Activated CD4-positive, CD25-positive, alpha-beta regulatory T cell treated with anti-CD3 and anti-CD28 coated beads, Interleukin-2, amount 50 U/mL, for 16 hours (primary cell): ENCODE results near the gene CLASP1.
"Not testable (repeated sequence)": the region's sequence is repeated elsewhere in the genome, so short reads cannot be mapped to it uniquely, and the experiment has no call there.

Experiments
- DNase-seq: peaks from one replicate; pipeline ENCODE4 v3.0.0-alpha.2; 2020; ENCODE audit warnings: low read depth, low spot score

CLASP1 gene

DNA sequence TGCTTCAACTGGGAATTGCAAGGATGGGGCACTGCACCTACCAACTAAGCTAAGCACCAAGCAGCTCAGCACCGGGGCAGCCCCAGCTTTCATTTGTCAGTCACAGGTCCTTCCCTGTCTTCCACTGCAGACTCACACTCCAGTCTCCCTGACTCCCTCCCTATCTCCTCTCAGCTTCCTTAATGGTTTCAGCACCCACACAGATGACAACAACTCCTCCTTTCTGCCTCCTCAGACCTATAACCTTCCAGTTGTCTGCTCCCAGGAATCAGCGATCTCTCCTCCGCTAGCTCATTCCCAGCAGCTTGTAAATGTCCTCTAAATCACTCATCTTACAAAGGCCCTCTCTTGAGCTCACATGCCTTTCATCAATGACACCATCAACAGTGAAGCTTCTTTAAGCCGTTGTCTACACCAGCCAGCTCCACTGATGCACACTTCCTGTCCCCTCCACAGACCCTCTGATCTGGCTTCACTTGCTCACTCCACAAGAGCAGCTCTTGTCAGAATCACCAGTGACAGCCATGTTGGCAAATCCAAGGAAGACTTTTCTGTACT lies 32.1 kb downstream of the CLASP1 start:
- DNase-seq, result no peak

DNA sequence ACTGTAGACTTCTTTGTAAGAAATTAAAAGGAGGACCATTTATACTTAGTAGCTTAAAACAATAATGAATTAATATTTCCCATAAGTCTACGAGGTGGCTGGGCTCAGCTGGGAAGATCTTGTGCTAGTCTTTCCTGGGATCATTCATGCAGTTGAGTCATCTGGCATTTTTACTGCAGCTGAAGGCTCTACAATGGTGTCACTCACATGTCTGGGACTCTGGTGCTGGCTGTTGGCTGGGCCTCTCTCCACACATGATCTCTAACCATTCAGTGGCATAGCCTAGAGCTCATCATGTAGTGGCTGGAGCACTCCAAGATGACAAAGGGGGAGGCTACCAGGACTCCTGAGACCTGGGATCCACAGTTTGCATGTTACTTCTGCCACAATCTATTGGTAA lies 35.5 kb downstream of the CLASP1 start:
- no peak for DNase-seq

DNA sequence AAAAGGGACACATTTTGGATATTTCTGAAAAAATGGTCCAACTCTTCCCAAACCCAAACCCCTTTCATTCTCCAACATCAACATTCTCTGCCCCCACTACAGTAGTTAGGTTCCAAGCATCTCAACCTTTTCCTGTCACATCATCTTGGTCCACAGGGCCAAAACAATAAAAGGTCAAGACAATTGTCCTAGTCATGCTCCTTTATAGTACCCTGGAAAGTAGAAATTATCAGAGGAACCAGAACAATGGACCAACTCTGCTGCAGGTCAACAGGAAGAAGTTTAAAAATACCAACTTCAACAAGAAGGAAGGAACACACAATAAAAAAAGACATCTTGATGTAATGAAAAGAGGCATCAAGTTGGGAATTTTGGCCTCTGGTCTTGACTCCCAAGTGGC lies 36.1 kb downstream of the CLASP1 start:
- no peak for DNase-seq

DNA sequence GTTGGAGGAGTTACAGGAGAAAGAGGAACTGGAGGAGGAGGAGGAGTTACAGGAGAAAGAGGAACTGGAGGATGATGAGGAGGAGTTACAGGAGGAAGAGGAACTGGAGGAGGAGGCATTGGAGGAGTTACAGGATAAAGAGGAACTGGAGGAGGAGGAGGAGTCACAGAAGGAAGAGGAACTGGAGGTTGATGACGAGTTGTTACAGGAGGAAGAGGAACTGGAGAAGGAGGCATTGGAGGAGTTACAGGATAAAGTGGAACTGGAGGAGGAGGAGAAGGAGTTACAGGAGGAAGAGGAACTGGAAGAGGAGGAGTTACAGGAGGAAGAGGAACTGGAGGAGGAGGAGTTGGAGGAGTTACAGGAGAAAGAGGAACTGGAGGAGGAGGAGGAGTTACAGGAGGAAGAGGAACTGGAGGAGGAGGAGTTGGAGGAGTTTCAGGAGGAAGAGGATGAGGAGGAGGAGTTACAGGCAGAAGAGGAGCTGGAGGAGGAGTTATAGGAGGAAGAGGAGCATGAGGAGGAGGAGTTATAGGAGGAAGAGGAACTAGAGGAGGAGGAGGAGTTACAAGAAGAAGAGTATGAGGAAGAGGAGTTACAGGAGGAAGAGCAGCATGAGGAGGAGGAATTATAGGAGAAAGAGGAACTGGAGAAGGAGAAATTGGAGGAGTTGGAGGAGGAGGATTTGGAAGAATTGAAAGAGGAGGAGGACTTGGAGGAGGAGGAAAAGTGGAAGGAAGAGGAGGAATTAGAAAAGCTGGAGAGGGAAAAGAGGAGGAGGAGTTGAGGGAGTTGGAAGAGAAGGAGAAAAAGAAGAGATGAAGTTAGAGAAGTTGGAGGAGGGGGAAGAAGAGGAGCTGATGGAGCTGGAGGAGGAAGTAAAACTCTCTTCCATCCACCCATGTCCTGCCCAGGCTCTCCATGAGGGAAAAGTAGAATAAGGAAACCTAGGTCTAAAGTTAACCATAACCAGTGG lies 37.2 kb downstream of the CLASP1 start:
- no peak for DNase-seq

DNA sequence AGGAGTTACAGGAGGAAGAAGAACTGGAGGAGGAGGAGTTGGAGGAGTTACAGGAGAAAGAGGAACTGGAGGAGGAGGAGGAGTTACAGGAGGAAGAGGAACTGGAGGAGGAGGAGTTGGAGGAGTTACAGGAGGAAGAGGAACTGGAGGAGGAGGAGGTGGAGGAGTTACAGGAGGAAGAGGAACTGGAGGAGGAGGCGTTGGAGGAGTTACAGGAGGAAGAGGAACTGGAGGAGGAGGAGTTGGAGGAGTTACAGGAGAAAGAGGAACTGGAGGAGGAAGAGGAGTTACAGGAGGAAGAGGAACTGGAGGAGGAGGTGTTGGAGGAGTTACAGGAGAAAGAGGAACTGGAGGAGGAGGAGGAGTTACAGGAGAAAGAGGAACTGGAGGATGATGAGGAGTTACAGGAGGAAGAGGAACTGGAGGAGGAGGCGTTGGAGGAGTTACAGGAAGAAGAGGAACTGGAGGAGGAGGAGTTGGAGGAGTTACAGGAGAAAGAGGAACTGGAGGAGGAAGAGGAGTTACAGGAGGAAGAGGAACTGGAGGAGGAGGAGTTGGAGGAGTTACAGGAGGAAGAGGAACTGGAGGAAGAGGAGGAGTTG lies 38.1 kb downstream of the CLASP1 start:
- DNase-seq, result not testable (repeated sequence)

DNA sequence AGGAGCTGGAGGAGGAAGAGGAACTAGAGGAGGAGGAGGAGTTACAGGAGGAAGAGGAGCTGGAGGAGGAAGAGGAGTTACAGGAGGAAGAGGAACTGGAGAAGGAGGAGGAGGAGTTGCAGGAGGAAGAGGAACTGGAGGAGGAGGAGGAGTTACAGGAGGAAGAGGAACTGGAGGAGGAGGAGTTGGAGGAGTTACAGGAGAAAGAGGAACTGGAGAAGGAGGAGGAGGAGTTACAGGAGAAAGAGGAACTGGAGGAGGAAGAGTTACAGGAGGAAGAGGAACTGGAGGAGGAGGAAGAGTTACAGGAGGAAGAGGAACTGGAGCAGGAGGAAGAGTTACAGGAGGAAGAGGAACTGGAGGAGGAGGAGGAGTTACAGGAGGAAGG lies 38.8 kb downstream of the CLASP1 start:
- not testable (repeated sequence) for DNase-seq

DNA sequence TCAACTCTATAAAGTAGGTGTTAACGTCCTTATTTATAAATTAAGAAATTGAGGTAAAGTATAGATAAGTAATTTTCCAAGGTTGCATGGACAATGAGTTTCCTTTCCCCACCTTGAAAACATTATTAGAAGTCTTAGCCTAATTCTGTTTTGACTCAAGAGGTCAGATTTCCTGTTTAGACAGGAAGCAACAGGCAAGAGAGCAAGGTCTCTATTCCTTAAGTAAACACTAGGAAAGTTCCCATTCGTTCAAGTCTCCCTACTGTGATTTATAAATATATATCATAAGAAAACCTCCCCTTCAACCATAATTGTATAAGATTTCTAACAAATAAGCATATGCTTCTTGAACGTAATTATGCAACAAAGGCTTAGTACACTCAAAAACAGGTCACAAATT lies 40.3 kb downstream of the CLASP1 start:
- DNase-seq, result no peak

DNA sequence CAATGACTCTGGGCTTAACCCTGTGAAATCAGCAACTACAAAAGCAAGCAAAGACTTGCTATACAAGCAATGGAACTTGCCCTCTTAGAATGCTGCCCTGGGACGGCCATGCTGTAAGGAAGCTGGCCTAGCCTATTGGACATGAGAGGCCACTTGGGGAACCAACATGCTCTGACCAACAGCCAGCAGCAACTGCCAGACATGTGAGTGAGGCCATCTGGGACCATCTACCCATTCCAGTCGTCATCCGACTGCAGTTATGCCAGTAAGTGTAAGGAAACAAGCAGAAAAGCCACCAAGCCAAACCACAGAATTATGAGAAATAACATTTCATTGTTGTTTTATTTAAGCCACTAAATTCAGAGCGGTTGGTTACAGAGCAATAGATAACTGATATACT lies 40.9 kb downstream of the CLASP1 start:
- no peak for DNase-seq

DNA sequence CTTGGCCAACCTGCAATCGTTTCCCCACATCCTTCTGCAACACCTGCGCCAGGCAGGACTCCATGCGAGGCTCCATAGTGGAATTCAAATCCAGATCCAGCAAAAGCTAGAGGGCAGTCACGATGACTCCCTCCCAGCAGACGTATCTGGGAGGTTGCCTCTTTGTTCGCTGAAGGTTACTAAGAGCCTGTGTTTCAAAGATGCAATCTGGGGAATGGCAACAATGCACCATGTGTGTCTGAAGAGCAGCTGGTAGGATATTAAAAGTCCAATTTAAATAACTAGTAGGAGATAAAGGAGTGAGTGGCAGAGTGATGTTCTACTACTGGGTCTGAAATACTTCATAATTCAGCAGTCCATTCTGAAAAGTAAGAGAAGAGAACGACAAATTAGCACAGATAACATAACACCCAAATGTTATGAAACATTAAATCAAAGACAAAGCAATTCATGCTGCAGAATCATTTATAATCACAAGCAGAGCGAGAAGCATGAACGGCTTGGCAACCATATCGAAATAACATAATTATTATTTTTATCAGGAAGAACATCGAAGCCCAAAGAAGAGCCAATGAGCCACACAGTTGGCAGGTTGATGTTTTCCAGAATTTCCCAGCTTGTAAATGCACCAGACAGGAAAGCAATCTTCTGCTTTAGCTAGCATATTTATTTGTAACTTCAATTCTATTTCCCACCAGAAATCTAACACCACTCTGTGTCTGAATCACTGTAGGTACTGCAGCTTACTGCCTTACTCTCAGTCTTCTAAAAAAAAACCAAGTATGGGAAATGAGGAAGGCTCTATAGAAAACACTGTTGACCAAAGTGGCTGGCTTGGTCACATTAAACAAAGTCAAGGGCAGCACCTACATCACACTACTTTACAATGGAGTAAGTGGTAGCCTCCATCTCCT lies 43.2 kb downstream of the CLASP1 start:
- DNase-seq, result no peak

DNA sequence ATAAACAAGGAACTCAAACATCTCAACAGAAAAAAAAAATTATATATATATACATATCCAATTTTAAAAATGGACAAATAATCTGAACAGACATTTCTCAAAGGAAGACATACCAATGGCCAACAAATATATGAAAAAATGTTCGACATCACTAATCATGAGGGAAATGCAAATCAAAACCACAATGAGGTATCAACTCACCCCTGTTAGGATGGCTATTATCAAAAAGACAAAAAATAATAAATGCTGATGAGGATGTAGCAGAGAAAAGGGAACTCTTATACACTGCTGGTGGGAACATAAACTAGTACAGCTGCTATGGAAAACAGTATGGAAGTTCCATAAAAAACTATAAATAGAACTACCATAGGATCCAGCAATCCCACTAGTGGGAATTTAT lies 46.1 kb downstream of the CLASP1 start:
- DNase-seq, result no peak

DNA sequence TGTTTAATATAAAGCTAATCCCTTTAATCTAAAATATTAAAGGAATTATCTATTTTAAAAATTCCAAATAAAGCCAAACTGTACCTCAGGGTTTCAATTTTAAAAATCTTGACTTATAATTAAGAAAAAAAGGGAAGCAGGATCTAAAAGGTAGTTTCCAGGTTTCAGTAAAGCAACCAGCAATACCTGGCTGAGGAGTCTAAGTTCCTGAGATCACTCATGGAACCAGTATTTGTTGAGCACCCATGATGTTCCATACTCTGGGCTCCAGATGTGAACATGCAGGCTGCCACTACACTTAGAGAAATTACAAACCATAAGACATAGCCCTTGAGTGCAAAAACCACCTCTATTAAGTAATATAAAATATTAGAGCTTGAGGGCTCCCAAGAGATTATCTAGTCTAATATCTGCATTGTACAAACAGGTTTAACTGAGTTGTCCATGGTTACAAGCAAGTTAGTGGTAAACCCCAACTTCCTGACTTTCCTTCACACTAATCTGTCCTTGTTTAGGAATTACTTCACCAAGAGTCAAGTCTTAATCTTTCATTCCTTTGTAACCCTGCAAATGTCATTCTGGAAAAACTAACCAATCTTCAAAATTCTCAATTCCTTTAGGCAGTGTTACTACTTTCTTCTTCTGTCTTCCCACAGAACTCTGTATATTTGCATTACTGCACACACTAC lies 49.2 kb downstream of the CLASP1 start:
- no peak for DNase-seq

DNA sequence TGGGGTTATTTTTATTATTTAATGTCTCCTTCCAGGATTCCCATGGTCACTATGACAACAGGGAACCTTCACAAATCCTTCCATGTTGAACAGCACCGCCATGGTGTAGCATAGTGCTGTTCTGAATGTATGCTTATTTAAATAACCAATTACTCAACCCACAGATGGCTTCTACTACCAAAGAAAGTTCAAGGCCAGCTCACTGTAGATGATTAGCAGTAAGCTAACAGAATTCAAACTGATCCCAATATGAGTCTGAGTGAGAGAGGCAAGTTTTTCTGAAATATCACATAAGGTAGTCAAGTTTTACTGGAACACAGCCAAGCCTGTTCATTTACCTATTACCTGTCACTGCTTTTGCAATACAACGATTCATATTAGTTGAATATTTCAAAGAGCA lies 51.2 kb downstream of the CLASP1 start:
- DNase-seq, result no peak

DNA sequence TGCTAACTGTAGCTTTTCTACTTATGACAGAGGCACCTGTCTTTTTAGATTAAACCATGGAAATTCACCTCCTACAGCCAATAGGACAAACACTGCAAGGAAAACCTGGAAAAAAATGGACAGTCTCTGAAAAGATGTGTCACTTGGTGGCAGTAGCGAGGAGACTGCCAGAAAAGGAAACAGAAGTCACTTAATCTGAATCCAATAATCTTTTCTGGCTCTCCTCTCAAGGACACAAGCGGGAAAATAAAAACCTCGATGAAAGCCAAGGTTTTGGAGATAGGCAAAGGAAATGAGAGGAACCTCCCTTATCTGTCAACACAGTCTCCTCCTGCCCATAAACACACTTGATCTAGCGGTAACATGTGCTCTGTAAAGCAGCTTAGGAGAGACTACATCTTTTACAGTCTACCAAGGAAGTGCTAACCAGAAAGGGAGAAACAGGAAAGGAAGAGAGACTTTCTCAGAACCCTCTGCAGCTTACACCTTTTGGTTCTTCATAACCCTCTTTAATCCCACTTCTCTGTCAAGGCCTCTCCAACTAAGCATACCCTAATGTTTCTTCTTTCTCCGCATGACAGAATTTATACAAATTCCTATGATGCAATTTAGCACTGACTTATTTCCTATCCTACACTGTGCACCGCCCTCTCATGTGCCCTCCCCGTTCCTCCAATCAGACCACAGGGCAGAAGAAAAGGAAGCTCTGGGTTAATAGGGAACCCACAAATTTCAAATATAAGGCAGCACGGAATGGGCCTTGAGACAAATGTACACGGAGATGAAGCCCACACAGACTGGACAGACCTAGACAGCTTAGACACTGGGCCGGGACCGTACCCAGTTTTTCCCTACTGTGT lies 52.8 kb downstream of the CLASP1 start:
- DNase-seq, result no peak

DNA sequence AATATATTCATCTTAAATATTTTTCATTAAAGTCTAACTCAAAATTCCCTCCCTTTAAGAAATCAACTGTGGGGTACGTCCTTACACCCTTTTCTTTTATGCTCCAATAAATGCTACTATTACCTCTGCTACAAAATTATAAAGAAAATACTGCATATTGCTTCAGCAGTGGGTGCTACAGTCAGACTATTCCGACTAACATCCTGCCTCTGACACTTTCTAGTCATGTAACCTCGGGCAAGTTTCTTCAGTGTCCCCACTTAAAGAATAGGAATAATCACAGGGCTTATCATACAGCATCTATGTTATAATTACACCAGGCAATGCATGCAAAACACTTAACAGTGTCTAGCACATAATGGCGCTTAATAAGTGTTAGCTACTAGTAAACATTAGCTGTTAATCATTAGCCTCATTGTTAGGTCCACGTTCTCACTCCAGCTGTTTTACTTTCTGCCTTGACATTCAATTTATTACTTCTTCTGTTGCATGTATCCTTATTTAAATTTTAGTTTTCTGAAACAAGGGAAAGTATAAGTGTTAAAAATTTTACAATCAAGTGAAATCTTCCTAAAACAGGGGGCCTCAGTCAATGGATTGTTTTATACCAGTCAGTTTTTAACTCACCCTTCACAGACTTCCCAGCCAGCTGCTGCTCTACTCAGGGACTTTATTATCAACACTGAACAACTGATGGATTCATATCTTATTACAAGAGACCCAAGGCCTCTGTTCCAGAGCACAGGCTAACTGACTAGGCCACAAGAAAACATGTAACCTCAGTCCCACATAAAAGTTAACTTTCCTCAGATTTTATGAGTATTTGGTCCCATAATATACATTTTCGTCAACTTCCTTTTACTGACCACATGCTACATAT lies 54.0 kb downstream of the CLASP1 start:
- DNase-seq, result no peak

DNA sequence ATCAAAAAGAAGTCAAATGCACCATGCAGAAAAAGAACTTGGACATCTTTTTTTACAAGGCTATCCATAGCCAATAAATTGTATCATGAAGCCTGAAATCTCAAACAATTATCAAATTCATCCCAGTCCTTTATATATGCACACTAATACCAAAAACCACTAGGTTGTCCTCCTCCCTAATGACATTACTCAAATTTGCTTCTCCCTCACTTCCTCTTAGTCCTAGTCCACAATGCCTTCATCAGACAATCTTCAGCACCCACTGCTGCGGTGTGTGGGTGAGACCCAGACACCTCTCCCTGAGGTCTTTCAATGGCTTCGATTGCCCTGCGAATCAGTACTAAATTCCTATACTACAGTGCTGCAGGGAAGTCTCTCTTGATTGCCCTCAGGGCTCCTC lies 58.1 kb downstream of the CLASP1 start:
- no peak for DNase-seq

DNA sequence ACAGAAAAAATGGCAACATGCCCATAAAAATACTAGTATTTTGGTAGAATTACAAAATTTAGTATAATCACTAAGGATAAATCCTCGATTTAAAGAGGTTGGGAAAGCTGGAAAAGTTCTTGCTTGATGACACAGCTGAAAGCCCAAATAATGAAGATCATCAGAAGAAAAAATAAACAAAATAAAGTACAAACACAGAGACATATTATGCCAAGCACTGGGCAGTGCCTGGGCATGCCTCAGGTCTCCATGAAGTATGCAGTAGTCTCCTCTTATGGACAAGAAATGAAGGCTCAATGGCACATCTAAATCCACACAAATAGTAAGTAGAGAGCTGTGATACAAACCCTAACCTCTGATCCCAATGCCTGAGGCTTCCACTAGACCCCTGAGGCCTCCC lies 60.9 kb downstream of the CLASP1 start:
- no peak for DNase-seq

DNA sequence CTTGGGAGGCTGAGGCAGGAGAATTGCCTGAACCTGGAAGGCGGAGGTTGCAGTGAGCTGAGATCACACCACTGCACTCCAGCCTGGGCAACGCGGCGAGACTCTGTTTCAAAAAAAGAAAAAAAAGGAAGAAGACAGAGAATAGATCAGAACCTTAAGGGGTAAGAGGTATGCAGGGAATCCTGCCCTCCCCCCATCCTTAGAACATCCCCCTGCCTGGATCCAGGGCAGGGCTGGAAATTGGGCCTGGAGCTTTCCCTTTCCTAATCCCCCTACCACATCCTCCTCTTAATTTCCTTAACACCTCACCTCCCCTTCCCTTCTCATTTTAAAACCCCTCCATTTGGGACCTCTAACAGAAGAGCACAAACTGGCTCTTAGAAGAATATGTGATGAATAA lies 62.1 kb downstream of the CLASP1 start:
- no peak for DNase-seq

DNA sequence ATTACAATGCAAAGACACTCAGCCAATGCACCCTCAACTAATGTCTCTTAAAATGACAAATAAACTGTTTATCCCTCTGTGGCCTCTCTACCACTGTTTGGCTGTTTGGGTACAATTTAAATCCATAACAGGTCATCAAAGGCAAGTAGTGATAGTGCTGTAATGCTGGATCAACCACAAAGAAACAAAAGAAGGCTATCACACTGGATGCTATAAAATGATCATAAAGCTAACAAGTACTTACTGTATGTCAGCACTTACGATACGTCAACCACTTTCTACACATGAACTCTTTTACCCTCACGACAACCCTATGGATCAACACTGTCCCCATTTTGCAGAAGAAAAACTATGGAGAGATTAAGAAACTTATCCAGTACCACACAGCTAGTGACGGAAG lies 64.5 kb downstream of the CLASP1 start:
- no peak for DNase-seq

DNA sequence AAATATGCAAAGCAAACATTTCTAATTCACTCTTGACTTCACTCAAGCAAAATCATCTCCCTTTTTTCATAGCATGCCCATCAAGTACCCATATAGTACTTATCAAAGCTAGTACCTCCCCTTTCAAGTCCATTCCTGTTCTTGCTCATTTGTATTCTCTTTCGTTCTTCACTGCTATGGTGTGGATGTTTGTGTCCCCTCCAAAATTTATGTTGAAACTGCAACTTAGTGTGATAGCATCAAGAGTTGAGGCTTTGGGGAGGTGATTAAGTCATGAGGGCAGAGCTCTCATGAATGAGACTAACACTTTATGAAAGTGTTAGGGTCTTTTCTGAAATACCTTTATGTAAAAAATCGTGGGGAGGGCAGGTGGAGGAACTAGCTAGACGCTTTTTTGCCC lies 65.7 kb downstream of the CLASP1 start:
- DNase-seq, result no peak
